PC-9 (cell line): ENCODE data around the gene MBTPS1.
"Not testable (repeated sequence)": the region's sequence is repeated elsewhere in the genome, so short reads cannot be mapped to it uniquely, and the experiment has no call there.

Source experiments
- EZH2 ChIP-seq: fragments of 200-600 bp; sonication (generic); IDR thresholded peaks from 2 replicates; pipeline ENCODE4 v1.8.0; 2017; ENCODE audit warnings: antibody characterized with exemption, low read depth
- TF ChIP-seq, protein P1 (sequence below): fragments of 200-600 bp; sonication (generic); conservative IDR thresholded peaks from 2 replicates; pipeline ENCODE4 v1.6.1; 2017; ENCODE audit warnings: mixed run types, antibody characterized with exemption, mild to moderate bottlenecking, moderate library complexity

GRCh38 chr16:84111949-84112348 is 4.8 kb downstream of the MBTPS1 start:
- TF ChIP-seq, protein P1, sequence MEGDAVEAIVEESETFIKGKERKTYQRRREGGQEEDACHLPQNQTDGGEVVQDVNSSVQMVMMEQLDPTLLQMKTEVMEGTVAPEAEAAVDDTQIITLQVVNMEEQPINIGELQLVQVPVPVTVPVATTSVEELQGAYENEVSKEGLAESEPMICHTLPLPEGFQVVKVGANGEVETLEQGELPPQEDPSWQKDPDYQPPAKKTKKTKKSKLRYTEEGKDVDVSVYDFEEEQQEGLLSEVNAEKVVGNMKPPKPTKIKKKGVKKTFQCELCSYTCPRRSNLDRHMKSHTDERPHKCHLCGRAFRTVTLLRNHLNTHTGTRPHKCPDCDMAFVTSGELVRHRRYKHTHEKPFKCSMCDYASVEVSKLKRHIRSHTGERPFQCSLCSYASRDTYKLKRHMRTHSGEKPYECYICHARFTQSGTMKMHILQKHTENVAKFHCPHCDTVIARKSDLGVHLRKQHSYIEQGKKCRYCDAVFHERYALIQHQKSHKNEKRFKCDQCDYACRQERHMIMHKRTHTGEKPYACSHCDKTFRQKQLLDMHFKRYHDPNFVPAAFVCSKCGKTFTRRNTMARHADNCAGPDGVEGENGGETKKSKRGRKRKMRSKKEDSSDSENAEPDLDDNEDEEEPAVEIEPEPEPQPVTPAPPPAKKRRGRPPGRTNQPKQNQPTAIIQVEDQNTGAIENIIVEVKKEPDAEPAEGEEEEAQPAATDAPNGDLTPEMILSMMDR = not testable (repeated sequence)
- TF ChIP-seq EZH2 = not testable (repeated sequence)
